Psoas muscle (tissue), 8 donors: ENCODE results near the gene HNRNPUL2. TPM values are rescaled to one million over a fixed set of nuclear protein-coding genes. Genes with fewer than 3 reads are reported as not detected.
"Not testable (repeated sequence)": the region's sequence is repeated elsewhere in the genome, so short reads cannot be mapped to it uniquely, and the experiment has no call there.

ENCODE experiments used
- ATAC-seq, 4 donors: fragments of 200-7000 bp; cut with Tn5 transposase; one replicate each; pipeline ENCODE4 v1.9.1; 2020; ENCODE audit warnings: moderate library complexity in 3 of 4, mild to moderate bottlenecking in 2 of 4
- DNase-seq, 2 donors: peaks; one replicate each; pipeline ENCODE4 v3.0.0-alpha.2; 2020
- H3K27ac ChIP-seq: fragments of 200-600 bp; one replicate; pipeline ENCODE4 v1.8.0; 2022
- H3K27me3 ChIP-seq, 3 donors: fragments of 200-600 bp in 1 of 3; one replicate each; pipeline versions ENCODE4 v1.6.1 to v1.8.0; 2013 to 2022; ENCODE audit warnings: low read length in 2 of 3, mild to moderate bottlenecking in 2 of 3, moderate library complexity in 1 of 3; ENCODE audit not compliant: insufficient read depth in 3 of 3
- H3K36me3 ChIP-seq, 2 donors: fragments of 200-600 bp in 1 of 2; one replicate each; pipeline versions ENCODE4 v1.6.1 to v1.8.0; 2013 to 2022; ENCODE audit warnings: low read depth in 1 of 2, mild to moderate bottlenecking in 1 of 2, moderate library complexity in 1 of 2; ENCODE audit not compliant: insufficient read depth in 1 of 2
- H3K4me1 ChIP-seq: fragments of 200-600 bp; one replicate; pipeline ENCODE4 v1.8.0; 2022
- H3K4me3 ChIP-seq: fragments of 200-600 bp; one replicate; pipeline ENCODE4 v1.8.0; 2022; ENCODE audit warnings: mild to moderate bottlenecking
- H3K9me3 ChIP-seq: fragments of 200-600 bp; one replicate; pipeline ENCODE4 v1.8.0; 2022
- CTCF ChIP-seq: fragments of 200-600 bp; IDR thresholded peaks from one replicate; pipeline ENCODE4 v1.8.0; 2022; ENCODE audit warnings: antibody characterized with exemption
- WGBS, 3 donors: extraction: QIAGEN DNeasy Blood & Tissue Kit; methylation state at CpG; one replicate each; pipeline versions ENCODE4 v1.1.6 to v1.1.7; 2013; 5-methylcytosine and 5-hydroxymethylcytosine counted together
- intact Hi-C, 2 donors: fragments of 100-400 bp; cut with DNase I; formaldehyde crosslinking; loops; one replicate each; pipeline versions ENCODE4 v1.11.0 to v1.14.2; 2022
- polyA plus RNA-seq, 3 donors: library from polyadenylated mRNA; stranded (reverse); fragments of 200-250 nt; gene quantifications; one replicate each; pipeline ENCODE4 v1.2.3, GENCODE V29; 2013
- total RNA-seq, 4 donors: library from RNA; stranded (reverse); fragmentation: NEBNext Ultra II Directional in 2 of 4; extraction: Animal tissue kit (Norgen Biotek cat#: 25700) in 2 of 4; gene quantifications; one replicate each; pipeline versions ENCODE4 v1.2.1 to v1.2.4, GENCODE V29; 2021 to 2023
- donor health status: healthy with polysubstance abuse.
- donor health status: DM: no; HTN: no; CAD: no; lungs with moderate emphysema.
- donor health status: Bipolar disorder and iron deficiency.
- donor health status: healthy.
- donor health status: DM: yes; HTN: yes; CAD: no.
- donor health status: DM: no; HTN: no; CAD: no.
- donor health status: DM: no; HTN: no; CAD: no.
- donor health status: DM: yes; HTN: yes; CAD: no.

The HNRNPUL2 gene
- total and polyA plus RNA-seq, 7 donors = 23.8 to 39.7 (median 30.8) TPM

GRCh38 chr11:62747475-62748160, 20.4 kb upstream of the HNRNPUL2 start:
- ATAC-seq = no peak
- Histone ChIP-seq H3K4me3 (no peak overlapping the region), H3K27me3 (no peaks in the 10 kb centered on the region), H3K27ac (no peak overlapping the region), H3K4me1 (peaks cover 2% of the 10 kb centered on the region), H3K36me3 (peaks cover 5 to 21% of the 10 kb centered on the region in 2 donors), H3K9me3 (no peaks in the 10 kb centered on the region)
- intact Hi-C loops = no loop called here
- DNase-seq = no peak
- WGBS, 3 donors = 70 to 79% (median 73%) methylated on average over 9 of the region's 9 CpGs
- no peak for TF ChIP-seq CTCF

GRCh38 chr11:62737196-62737595, 9.9 kb upstream of the HNRNPUL2 start:
- intact Hi-C loops = no loop called here
- Histone ChIP-seq H3K36me3 (peaks cover 0 to 89% of the 10 kb centered on the region in 2 donors), H3K4me1 (no peaks in the 10 kb centered on the region), H3K4me3 (no peak overlapping the region), H3K27me3 (no peaks in the 10 kb centered on the region), H3K9me3 (no peaks in the 10 kb centered on the region), H3K27ac (no peak overlapping the region)
- no peak for TF ChIP-seq CTCF
- DNase-seq (no peak), ATAC-seq (no peak)

GRCh38 chr11:62732830-62733229, 5.6 kb upstream of the HNRNPUL2 start:
- intact Hi-C loops = no loop called here
- no peak overlapping the region for H3K27ac ChIP-seq
- no peak for TF ChIP-seq CTCF
- DNase-seq (no peak), ATAC-seq (no peak)
- 86 to 94% (median 86%) methylated on average over 2 of the region's 2 CpGs for WGBS, 3 donors
- no peaks in the 10 kb centered on the region for H3K9me3 ChIP-seq
- peaks cover 4 to 65% of the 10 kb centered on the region in 2 donors for H3K36me3 ChIP-seq
- peaks cover 15% of the 10 kb centered on the region for H3K4me1 ChIP-seq
- no peaks in the 10 kb centered on the region for H3K27me3 ChIP-seq
- H3K4me3 ChIP-seq = no peak overlapping the region

GRCh38 chr11:62730076-62730475, 2.8 kb upstream of the HNRNPUL2 start:
- intact Hi-C loops, H3K27ac ChIP-seq, H3K27me3 ChIP-seq, ATAC-seq, H3K9me3 ChIP-seq, DNase-seq: not testable (repeated sequence)
- H3K36me3 ChIP-seq = peaks cover 4 to 38% of the 10 kb centered on the region in 2 donors
- peak overlapping the region; percentile 76 for H3K4me3 ChIP-seq
- peaks cover 23% of the 10 kb centered on the region for H3K4me1 ChIP-seq
- WGBS, 3 donors = 87 to 89% (median 88%) methylated on average over 14 of the region's 14 CpGs

- Histone ChIP-seq H3K9me3 (no peaks in the 10 kb centered on the region), H3K27me3 (no peaks in the 10 kb centered on the region), H3K27ac (peak within 1 kb of the TSS; percentile 98), H3K4me1 (peaks cover 38% of the 10 kb centered on the region), H3K4me3 (peak within 1 kb of the TSS; percentile 76), H3K36me3 (peaks cover 5 to 35% of the 10 kb centered on the region in 2 donors)
- ATAC-seq (peak; percentile 65 to 78 (median 68)), DNase-seq (peak; percentile 87 to 91)
- intact Hi-C loops = loop anchor here (5.0 kb wide), 2 partner anchors 34 to 39 kb away; partner anchors contain the start of gene POLR2G (in 1 of the 2)
- TF ChIP-seq CTCF = no peak
- 0 to 2% (median 0%) methylated on average over 28 to 29 of the region's 29 CpGs for WGBS, 3 donors
These were observed 1.1 kb upstream of the HNRNPUL2 start, which contains the start of gene TTC9C for GRCh38 chr11:62728171-62728988. TSS of gene TTC9C (plus strand) at chr11:62728486. CDS start at chr11:62728849, 363 bp downstream.
